Omental fat pad (tissue), 4 donors: ENCODE data around the gene DOK3. TPM values are rescaled to one million over a fixed set of nuclear protein-coding genes. Genes with fewer than 3 reads are reported as not detected.

Experiments used
- ATAC-seq: fragments of 150-250 bp; one replicate; pipeline ENCODE4 v1.9.1; 2016; ENCODE audit warnings: mild to moderate bottlenecking, moderate library complexity; ENCODE audit not compliant: low FRiP score
- DNase-seq: peaks from one replicate; pipeline ENCODE4 v3.0.0-alpha.2; 2019; ENCODE audit warnings: low spot score
- total RNA-seq, 4 donors: library from RNA; depleted of rRNA; stranded (reverse); fragments of >200 nt; gene quantifications; one replicate each; pipeline ENCODE4 v1.1.0, GENCODE V29; 2016
- TF ChIP-seq, protein P1 (sequence below), 3 donors: fragments of 450-650 bp; IDR thresholded peaks; one replicate each; pipeline ENCODE4 v1.5.1; 2016 to 2017; ENCODE audit warnings: antibody characterized with exemption in 3 of 3, mild to moderate bottlenecking in 3 of 3, moderate library complexity in 2 of 3

The DOK3 gene
- total RNA-seq, 4 donors from 2014 or later, result 7.4 to 41.0 (median 16.3) TPM

DNA sequence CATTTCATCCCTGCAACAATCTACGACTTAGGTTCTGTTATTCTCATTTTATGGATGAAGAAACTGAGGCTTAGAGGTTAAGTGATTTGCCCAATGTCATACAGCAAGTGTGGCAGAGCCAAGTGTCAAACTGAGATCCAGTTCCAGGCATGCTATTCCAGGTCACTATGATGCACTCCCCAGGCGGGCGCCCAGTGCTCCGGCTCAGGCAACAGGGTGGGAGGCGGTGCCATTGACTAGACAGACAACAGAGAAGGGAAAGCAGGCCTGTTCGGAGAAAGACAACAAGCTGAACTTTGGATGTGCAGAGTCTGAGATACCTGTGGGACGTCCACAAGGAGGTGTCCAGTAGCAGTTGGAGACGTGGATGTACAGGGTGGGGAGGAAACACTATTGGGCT lies 18.0 kb upstream of the DOK3 start:
- DNase-seq (no peak), ATAC-seq (no peak)
- TF ChIP-seq, protein P1, sequence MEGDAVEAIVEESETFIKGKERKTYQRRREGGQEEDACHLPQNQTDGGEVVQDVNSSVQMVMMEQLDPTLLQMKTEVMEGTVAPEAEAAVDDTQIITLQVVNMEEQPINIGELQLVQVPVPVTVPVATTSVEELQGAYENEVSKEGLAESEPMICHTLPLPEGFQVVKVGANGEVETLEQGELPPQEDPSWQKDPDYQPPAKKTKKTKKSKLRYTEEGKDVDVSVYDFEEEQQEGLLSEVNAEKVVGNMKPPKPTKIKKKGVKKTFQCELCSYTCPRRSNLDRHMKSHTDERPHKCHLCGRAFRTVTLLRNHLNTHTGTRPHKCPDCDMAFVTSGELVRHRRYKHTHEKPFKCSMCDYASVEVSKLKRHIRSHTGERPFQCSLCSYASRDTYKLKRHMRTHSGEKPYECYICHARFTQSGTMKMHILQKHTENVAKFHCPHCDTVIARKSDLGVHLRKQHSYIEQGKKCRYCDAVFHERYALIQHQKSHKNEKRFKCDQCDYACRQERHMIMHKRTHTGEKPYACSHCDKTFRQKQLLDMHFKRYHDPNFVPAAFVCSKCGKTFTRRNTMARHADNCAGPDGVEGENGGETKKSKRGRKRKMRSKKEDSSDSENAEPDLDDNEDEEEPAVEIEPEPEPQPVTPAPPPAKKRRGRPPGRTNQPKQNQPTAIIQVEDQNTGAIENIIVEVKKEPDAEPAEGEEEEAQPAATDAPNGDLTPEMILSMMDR (IDR thresholded peaks at IDR 0.05), result no peak

DNA sequence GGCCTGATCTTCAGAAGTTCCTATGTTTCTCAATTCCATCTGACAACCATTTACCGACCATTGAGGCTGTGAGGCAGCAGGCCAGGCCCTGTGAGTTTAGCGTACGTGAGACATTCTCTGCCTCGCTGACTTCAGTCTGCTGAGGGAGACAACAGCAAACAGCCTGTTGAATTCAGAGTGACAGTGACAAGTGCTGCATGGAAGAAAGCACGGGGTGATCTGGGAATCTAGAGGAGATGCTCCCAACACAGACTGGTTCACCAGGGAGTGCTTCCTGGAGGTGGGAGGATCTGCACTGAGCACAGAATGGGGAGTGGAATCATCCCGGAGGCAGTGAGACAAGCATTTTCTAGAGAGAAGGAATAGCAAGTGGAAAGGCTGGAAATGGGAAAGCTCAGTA lies 17.2 kb upstream of the DOK3 start:
- DNase-seq (no peak), ATAC-seq (no peak)
- TF ChIP-seq, protein P1 (IDR thresholded peaks at IDR 0.05), result no peak

- DNase-seq (no peak), ATAC-seq (no peak)
- TF ChIP-seq, protein P1 (IDR thresholded peaks at IDR 0.05), result no peak
Observed at GRCh38 chr5:177526191-177526590, 16.6 kb upstream of the DOK3 start.

DNA sequence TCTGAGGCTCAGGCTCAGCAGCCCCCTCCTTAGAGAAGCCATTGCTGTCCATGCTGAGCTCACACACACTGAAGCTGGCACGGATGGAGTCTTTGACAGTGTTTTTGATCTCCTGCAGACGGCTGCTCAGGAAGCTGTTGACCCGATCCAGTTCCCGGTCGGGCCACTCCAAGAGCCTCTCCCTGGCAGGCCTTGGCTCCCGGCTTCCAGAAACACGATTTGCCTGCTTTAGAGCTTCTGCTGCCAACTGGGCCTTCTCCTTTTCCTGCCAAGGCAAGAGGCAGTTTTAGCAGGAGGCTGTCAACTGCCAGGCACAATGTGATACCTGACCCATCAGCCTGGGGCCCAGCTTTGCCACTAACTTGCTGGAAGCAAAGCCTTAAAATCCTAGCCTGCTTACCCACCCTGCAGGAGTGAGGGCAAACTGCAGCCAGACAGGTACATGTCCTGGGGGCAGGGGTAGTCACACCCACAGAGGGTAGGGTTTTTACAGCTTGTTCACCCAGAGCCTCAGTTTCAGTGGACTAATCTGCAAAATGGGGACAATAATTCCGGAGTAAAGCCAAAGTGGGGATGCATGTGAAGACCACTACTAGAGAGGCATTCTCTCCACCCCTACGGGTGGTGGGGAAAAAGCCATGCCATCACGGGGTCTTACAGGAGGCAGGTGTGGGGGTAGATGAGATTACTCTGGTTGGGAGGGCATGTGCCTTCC lies 15.5 kb upstream of the DOK3 start:
- ATAC-seq (no peak), DNase-seq (no peak)
- TF ChIP-seq, protein P1 (IDR thresholded peaks at IDR 0.05), result no peak

GRCh38 chr5:177524539-177524900 lies 14.9 kb upstream of the DOK3 start:
- TF ChIP-seq, protein P1 (IDR thresholded peaks at IDR 0.05), result no peak
- DNase-seq, result no peak
- no peak for ATAC-seq

DNA sequence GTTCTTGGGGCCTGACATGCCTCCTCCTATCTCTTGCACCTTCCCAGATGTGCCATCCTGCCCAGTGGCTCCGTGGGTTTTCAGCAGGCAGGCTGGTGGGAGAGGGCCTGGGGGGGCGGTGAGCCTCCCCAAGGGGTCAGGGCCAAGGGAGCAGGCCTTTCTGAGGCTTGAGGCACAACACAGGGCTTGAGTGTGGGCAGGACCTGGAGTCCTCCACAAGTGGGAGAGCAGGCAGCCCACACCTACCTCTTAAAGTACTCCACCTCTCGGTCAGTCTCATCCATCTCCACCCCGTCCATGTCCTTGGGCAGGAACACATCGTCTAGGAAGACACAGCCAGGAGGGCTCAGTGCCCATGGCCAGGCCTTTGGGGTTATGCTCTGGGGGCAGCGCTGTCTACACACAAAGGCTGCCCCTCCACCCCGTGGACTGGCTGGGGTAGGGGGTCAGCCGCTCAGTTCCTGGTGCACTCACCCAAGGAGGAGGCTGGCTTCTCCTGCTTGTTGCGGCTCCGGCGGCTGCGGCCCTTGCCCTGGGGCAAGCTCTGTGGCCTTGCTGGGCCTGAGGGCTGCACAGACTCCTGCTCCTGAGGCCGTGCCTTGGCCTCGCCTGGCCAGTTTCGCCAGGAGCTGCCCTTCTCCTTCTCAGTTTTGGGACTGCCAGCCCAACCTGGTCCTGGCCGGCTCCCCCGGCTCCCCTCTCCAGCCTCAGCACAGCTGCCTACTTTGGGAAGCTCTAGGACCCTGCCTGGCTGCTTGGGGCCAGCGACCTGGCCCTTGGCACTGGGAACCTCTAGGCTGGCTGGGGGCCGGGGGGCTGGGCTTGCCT lies 14.3 kb upstream of the DOK3 start:
- ATAC-seq (no peak), DNase-seq (no peak)
- TF ChIP-seq, protein P1 (IDR thresholded peaks at IDR 0.05), result no peak
